GM18867 (cell line): ENCODE data around the gene GFPT2.

Source experiments
- ATAC-seq: cut with Tn5 transposase; IDR thresholded peaks from one replicate; pipeline ENCODE4 v1.9.1; 2021; ENCODE audit warnings: mild to moderate bottlenecking, moderate library complexity; ENCODE audit not compliant: unreplicated experiment

GFPT2 gene

DNA sequence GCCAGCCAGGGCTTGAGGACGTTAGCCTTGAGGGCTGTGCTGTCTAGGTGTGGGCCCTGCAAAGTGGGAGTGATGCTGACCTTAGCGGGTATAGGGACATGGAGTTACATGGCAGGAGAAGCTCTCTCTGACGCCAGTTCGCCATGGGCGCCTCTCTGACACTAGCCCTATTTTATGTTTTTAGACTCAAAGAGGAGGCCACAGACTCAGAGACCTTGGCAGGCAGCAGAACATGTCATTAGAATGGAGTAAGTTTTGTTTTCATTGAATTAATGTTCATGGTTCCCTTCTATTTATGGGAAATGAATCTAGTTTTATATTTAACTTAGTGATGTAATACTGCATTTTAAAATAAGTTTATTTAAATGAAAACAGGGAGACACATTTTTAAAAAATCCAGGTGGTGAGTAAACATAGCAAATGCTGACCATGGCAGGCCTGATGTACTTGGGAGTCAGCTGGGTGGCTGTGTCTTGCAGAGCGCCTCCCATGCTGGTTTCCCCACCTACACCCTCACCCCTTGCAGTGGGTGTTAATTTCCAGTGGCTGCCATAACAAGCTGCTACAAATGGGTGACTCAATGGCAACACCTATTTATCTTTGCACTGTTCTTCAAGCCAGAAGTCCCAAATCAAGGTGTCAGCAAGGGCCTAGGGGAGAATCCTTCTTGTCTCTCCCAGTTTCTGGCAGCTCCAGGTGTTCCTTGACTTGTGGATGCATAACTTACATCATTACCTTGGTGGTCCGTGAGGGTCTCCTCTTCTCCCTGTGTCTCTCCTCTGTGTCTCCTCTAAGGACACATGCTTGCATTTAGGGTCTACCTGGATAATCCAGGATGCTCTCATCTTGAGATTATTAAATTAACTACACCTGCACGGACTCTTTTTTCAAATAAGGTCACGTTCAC, 25.6 kb upstream of the GFPT2 start:
- no peak for ATAC-seq

DNA sequence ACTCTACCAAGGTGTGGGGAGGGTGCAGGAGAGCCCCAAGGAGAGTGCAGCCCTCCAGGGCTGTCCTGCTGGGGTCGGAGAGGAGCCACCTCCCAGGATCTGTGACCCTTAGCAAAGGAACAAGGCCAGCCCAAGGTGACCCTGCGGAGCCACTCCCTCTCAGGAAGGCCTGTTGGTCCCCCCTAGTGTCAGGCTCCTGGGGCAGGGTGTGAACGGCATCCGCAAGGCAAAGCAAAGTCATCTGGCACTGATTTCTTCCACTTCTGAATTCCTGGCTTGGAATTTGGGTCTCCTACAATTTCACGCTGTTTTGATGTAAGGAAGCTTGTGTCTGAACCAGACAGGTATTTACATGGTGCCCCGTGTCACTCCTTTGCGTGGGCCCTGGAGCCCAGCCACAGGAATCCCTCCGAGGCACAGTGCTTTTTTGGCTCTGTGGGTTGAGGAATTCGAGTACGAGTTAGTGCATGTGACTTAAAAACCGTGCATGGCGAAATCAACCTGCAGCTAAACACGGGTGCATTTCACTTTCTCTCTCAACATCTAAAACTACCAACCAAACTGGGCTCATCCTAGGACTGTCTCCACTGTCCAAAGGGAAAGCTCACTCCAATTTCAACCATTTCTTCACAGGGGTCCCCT, 24.5 kb upstream of the GFPT2 start:
- no peak for ATAC-seq

DNA sequence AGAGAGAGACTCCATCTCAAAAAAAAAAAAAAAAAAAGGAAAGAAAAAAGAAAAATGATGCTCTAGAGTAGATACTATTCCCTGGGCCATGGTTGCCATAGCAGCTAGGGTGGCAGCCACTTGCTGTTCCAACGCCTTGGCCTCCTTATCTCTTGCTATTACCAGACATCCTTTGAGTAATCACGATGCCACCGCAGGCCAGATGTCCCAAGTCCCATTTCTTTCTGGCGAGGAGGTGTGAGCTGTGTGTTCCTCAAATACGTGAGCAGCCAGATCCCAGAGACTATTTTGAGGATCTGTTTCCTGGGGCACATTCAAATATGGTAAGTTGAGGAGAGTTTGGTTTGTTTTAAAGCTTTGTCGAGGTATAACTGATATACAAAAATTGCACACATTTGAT, 23.4 kb upstream of the GFPT2 start:
- ATAC-seq, result no peak

DNA sequence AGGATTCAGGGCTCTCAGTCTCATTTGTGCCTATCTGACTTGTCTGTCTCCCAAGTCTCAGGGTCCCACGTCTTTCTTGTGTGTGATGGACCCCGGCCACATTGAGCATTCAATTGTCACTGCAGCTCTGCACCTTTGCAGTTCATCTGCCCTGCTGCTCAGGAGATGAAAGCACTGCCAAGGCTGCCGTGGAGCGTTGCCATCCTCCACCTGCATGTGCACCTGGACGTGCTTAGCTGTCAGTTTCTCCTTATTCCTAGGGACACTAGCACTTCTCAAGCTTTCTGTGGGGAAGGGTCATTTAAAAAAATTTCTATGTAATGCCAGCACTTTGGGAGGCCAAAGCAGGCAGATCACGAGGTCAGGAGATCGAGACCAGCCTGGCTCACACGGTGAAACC, 22.8 kb upstream of the GFPT2 start:
- ATAC-seq, result no peak

DNA sequence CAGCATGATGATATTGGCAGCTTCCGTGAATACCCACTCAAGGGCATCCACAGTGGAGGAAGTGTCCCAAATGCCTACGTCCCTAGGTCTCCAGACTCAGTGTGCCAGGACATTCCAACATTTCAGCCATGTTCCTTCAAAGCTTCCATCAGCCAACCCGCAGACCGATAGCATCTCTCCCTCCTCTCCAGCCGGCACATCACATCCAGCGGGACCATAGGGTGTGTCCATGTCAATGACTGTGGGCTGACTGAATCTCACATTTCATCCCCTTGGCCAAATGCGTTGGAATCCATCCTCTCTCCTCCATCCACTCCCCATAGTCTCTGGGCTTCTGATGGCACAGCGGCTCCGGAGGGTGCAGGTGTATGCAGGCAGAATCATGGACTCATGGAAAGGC, 22.2 kb upstream of the GFPT2 start:
- ATAC-seq, result no peak

DNA sequence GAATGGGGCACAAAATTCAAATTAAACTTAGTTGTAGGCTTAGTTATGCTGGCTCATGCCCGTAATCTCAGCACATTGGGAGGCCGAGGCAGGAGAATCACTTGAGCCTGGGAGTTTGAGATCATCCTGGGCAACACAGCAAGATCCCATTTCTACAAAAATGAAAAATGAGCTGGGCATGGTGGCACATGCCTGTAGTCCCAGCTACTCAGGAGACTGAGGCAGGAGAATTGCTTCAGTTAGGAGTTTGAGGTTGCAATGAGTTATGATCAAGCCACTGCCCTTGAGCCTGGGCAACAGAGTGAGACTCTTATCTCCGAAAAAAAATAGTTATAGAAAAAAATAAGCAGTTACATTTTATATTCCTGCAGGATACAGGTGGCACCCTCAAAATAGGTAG, 20.7 kb upstream of the GFPT2 start:
- no peak for ATAC-seq

DNA sequence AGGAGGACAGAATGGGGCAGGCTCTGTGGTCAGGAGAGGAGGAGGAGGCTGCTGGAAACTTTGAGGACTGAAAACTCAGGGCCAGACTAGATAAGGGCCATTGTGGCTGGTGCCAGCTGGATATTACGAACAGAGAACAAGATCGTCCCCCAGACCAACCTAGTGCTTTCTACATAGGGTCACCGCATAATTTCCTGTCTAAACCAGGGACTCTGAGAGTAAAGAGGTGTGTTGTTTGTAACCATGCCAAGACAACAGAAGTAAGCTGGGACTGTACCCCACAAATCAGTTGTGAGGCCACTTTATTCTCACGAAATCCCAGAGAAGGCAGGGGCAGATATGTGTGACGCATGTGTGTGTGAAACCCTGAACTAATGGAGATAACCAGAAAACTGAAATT, 20.3 kb upstream of the GFPT2 start:
- no peak for ATAC-seq

DNA sequence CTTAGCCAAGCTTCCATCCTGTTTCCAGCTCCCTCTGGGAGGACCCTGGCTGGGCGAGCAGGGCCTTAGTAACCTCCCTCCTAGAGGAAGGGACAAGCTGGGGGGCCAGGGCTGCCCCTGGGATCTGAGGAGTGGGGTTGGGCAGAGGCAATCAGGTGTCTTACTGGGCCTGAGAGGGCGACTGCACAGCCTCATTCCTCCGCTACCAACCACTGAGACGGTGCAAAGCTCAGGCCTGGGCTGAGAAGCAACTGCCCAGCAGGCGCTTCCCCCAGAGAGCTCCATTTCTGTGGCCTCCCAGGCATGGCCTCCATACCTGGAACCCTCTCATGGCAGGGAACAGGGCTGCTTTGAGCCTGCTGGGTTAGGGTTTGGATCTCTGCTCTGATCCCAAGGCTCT, 18.8 kb upstream of the GFPT2 start:
- no peak for ATAC-seq

DNA sequence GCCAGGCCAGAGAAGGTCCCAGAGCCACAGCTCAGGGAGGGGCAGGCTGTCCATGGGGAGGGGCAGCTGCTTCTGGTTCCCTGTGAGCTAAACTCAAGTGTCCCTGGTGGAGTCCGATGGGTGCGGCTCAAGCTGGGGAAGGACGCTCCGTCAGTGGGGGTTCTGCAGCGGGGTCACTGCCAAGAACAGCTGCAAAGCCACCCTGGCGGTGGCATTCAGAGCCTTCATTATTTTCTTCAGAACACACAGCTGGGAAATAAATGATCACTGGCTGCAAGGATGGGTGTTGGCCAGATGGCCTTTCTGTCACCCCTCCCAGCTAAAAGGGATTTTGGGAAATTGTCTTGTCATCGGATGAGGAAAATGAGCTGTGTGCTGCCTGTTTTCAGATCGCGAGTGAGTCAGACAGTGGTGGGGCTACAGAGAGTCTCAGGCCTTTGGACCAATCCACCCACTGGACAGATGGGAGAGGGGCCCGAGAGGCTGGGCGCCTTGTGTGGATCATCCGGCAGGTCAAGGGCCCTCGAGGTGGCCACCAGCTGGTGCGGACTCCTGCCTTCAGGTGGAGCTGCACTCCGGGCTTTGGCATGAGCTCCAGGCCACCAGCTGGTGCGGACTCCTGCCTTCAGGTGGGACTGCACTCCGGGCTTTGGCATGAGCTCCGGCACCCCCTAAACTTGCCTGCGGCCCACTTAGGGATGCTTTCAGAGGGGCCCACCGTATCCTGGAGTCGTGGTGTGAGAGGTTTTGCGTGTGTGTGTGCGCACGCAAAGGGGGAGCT, 17.9 kb upstream of the GFPT2 start:
- ATAC-seq, result no peak

DNA sequence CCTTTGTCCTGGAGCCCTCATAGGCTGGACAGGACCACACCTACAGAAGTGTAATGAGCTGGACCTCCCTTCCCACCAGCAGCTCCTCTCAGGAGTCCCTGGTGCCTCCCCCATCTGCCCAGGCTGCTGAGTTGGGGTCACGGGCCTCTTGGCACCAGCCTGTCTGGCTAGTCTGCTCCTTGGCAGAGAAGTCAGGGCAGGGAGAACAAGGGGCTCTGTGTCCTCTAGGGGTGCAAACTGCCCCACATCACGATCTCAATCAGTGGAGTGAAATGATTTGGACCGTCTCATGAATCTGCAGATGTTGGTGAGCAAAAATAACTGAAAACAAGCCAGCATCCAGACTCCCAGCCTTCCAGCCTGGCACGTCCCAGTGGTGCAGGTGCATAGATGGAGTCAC, 14.9 kb upstream of the GFPT2 start:
- ATAC-seq, result no peak

DNA sequence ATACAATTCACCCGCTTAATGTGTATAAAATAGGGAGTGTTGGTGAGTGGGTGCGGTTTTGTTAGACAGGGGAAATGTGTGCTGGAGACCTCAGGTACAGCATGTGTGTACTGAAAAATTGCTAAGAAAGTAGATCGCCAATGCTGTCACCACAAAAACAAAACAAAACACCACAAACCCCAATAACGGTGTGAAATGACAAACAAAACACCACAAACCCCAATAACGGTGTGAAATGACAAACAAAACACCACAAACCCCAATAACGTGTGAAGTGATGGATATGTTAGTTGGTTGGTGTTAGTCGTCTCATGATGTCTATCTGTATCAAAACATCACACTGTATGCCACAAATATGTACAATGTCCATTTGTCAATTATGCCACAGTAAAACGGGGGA, 14.2 kb upstream of the GFPT2 start:
- ATAC-seq, result no peak

DNA sequence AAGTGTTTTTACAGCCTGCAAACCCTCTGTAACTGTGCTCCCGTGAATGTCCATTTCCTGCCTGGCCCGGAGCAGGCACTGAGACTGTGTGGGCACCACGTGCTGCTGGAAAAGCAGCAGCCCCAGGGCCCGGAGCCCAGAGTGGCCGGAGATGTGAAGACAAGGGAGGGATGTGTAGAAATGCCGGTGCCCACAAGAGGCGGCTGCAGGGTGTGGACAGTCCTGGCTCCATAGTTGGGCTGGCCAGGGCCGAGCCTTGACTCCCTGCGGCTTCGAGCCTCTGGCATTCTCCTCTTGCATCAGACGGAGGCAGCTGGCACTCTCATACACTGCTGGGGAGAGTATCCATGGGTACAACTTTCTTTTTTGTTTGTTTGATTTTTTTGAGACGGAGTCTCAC, 13.2 kb upstream of the GFPT2 start:
- no peak for ATAC-seq

DNA sequence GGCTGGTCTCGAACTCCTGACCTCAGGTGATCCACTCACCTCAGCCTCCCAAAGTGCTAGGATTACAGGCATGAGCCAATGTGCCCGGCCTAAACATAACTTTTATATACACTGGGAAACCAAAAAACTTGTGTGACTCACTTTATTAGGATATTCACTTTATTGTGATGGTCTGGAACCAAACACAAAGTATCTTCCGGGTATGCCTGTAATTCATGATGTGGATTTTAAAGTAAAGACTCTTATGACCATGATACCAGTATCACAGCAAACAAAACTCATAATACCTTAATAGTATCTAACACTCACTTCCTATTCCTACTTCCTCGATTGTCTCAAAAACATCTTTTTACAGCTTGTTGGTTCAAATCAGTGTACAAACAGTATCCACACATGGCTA, 12.7 kb upstream of the GFPT2 start:
- no peak for ATAC-seq

DNA sequence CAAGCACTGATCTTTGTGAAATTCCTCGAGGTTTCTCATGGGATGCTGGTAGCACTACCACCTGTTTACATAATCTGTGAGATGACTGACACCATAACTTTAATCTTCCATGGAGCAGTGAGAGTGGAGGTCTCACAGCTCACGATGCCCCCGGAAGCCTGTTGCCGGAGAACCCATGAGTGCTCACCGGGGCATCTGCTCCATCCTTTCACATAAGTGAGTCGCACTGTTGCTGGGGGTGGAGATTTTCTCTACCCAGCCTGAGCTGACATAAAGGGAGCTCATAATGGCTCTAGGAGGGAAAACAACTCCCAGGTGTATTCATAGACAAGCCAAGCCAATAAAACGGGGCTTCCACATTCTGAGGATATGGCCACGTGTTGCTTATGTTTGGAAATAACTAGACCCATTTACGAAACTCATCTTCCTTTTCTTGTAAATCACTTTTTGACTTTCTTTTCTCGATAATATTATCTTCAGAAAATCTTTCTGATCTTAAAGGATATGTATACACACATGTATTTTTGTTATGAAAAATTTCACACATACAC, 11.2 kb upstream of the GFPT2 start:
- ATAC-seq, result no peak

DNA sequence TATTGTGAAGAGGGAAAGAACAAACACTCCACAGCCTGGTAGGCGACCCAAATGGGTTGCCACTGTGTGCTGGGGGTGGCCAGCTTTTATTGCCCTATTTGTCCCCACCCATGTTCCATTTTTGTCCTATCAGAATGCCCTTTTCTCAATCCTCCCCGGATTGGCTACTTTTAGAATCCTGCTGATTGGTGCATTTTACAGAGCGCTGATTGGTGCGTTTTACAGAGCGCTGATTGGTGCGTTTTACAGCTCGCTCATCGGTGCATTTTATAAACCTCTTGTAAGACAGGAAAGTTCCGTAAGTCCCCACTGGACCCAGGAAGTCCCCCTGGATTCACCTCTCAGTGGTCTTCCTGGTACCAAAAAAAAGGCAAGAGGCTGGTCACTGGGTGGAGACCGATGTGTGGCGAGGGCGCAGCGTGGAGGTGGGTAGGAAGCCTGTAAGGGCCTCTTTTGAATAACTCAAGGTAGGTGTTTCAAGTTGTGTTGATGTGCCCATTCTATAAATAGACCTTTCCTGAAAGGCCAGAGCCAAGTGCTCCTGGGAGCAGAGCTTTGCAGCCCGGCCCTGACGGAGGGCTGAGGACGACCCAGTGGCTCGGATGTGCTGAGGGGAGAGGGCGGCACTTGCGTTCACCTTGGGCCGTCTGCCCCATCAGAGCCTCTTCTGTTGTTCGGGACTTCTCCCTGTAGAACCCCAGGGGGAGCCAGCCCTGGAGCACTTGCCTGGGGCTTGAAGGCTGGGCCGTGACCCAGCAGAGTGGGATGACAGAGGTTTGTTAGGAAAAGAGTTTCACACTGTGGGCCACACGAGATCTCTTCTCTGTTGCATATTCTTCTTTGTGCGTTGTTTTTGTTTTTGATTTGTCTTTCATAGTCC, 7.2 kb upstream of the GFPT2 start:
- ATAC-seq, result no peak

DNA sequence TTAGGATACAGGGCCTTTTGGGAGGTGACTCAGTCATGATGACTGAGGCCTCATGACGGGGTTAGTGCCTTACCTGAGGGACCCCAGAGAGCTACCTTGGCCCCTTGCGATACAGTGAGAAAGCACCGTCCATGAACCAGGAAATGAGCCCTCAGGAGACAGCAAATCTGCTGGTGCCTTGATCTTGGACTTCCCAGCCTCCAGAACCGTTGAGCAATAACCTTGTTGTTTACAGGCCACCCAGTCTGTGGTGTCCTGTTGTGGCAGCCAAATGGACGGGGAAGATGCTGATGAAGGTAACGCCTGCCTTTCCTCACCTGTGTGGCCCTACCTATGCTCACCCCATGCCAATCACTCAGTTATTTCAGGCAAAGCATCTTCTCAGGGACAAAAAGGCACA, 5.6 kb upstream of the GFPT2 start:
- ATAC-seq, result no peak

DNA sequence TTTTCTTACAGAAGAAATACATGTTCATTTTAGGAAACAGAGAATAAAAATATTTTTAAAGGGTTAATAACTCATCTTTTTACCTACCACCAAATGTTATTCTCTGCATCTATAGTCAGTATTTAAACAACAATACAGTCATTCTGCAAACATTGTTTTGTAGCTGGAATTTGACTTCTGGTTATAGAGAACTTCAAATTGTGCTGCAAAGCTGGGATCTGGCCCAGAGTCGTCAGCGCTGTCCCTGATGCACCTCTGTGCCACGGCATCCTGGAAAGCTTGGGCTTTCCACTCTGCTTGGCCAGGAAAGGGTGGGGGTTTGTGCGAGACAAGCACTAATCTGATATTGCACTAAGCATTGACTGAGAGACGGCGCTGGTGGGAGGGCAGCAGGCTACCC, 5.0 kb upstream of the GFPT2 start:
- ATAC-seq, result no peak

DNA sequence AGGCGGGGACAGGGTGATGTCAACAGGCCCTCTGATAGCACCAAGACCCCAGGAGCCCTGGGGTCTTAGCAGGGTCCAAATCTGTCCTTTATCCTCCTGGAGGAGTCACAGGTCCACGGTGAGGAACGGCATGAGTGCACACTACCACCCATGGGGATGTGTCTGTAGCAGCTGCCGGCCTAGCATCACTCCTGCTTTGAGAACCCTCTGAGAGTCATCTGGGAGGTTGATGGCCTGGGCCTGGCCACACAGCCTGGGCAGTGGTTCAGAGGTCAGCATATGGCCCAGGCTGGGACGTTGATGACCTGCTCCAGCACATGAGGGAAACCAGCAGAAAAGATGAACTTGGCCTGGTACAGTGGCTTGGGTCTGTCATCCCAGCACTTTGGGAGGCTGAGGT, 1.8 kb upstream of the GFPT2 start:
- no peak for ATAC-seq

DNA sequence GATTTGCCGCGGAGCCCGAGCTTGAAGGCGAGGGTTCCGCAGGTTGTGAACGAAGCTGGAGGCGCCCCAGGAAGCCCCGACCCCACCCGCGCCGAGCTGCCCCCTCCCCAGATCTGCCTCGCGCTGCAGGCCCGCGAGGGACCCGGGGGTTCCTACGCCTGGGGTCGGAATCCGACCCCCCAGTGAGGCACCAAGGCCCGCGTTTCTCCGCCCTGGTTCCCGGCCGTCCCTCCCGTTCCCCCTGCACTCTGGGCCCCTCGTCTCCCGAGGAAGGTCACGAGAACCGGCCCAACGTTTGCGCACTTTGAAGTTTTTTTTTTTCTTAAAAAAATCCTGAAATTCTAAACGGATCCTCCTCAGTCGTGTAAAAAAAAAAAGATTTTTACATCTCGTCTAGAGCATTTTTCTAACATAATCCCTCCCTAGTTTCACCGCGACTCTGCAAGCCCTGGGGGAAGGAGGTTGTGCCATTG, 880 bp upstream of the GFPT2 start:
- ATAC-seq, result no peak
